ENCODE results near the gene CD3D. TPM values are rescaled to one million over a fixed set of nuclear protein-coding genes. Genes with fewer than 3 reads are reported as not detected.

Gene CD3D
- total and polyA plus RNA-seq, 2 donors (not counting 1 experiment from before 2014, with no cell fraction given): not detected

- TF ChIP-seq EZH2 (IDR thresholded peaks at IDR 0.05; ENCODE audit: low read length, missing control alignments) (no peak), CTCF (conservative IDR thresholded peaks at IDR 0.05 in 1 of 2, IDR thresholded peaks at IDR 0.05 in 1 of 2; ENCODE audit: low read depth in 1 of 2, low read length in 2 of 2) (no peak)
- H3K27ac ChIP-seq (ENCODE audit: insufficient read depth, low read length): no peak overlapping the region
- no peaks in the 10 kb centered on the region for H3K9me3 ChIP-seq (ENCODE audit: control insufficient read depth, insufficient read depth, low read depth, low read length)
Observed at GRCh38 chr11:118304227-118304567, 38.3 kb downstream of the CD3D start.

GRCh38 chr11:118301600-118302195, 40.8 kb downstream of the CD3D start:
- no peaks in the 10 kb centered on the region for H4K20me1 ChIP-seq (ENCODE audit: control insufficient read depth, extremely low read depth, insufficient read depth, low read length)
- peaks cover 4% of the 10 kb centered on the region for H3K27me3 ChIP-seq (ENCODE audit: control insufficient read depth, insufficient read depth, low read length)
- no peaks in the 10 kb centered on the region for H3K36me3 ChIP-seq (ENCODE audit: control insufficient read depth, insufficient read depth, low read length)
- no peak for DNase-seq (ENCODE audit: low read depth in 2 of 2)
- H3K9ac ChIP-seq (ENCODE audit: insufficient read depth, low read length): no peak overlapping the region
- H3K27ac ChIP-seq (ENCODE audit: insufficient read depth, low read length): no peak overlapping the region
- H3K4me1 ChIP-seq (ENCODE audit: control insufficient read depth, extremely low read depth, insufficient read depth, low read length): no peaks in the 10 kb centered on the region
- no peak overlapping the region for H3K4me2 ChIP-seq (ENCODE audit: extremely low read depth, insufficient read depth, low read length)
- no peaks in the 10 kb centered on the region for H3K79me2 ChIP-seq (ENCODE audit: control insufficient read depth, insufficient read depth, low read length)
- no peak overlapping the region for H3K4me3 ChIP-seq (replicated peaks in 1 of 4; ENCODE audit: control extremely low read depth in 1 of 4, insufficient read depth in 1 of 4, low read depth in 3 of 4, low read length in 4 of 4)
- no peak overlapping the region for H2AFZ ChIP-seq (ENCODE audit: low read length)
- H3K9me3 ChIP-seq (ENCODE audit: control insufficient read depth, insufficient read depth, low read depth, low read length): no peaks in the 10 kb centered on the region
- TF ChIP-seq CTCF (conservative IDR thresholded peaks at IDR 0.05 in 1 of 2, IDR thresholded peaks at IDR 0.05 in 1 of 2; ENCODE audit: low read depth in 1 of 2, low read length in 2 of 2): no peak
- TF ChIP-seq EZH2 (IDR thresholded peaks at IDR 0.05; ENCODE audit: low read length, missing control alignments): no peak

More at GRCh38 chr11:118304227-118304567, 38.3 kb downstream of the CD3D start:
- Histone ChIP-seq H3K4me2 (ENCODE audit: extremely low read depth, insufficient read depth, low read length) (no peak overlapping the region), H4K20me1 (ENCODE audit: control insufficient read depth, extremely low read depth, insufficient read depth, low read length) (no peaks in the 10 kb centered on the region), H3K36me3 (ENCODE audit: control insufficient read depth, insufficient read depth, low read length) (no peaks in the 10 kb centered on the region), H2AFZ (ENCODE audit: low read length) (no peak overlapping the region), H3K79me2 (ENCODE audit: control insufficient read depth, insufficient read depth, low read length) (no peaks in the 10 kb centered on the region), H3K4me1 (ENCODE audit: control insufficient read depth, extremely low read depth, insufficient read depth, low read length) (no peaks in the 10 kb centered on the region), H3K27me3 (ENCODE audit: control insufficient read depth, insufficient read depth, low read length) (peaks cover 4% of the 10 kb centered on the region), H3K9ac (ENCODE audit: insufficient read depth, low read length) (no peak overlapping the region), H3K4me3 (replicated peaks in 1 of 4; ENCODE audit: control extremely low read depth in 1 of 4, insufficient read depth in 1 of 4, low read depth in 3 of 4, low read length in 4 of 4) (no peak overlapping the region)
- DNase-seq (ENCODE audit: low read depth in 2 of 2): no peak

- no peaks in the 10 kb centered on the region for H3K27me3 ChIP-seq (ENCODE audit: control insufficient read depth, insufficient read depth, low read length)
- no peaks in the 10 kb centered on the region for H3K9me3 ChIP-seq (ENCODE audit: control insufficient read depth, insufficient read depth, low read depth, low read length)
- H3K27ac ChIP-seq (ENCODE audit: insufficient read depth, low read length): no peak overlapping the region
- no peak for TF ChIP-seq EZH2 (IDR thresholded peaks at IDR 0.05; ENCODE audit: low read length, missing control alignments)
- peak; percentile 29 to 42 for TF ChIP-seq CTCF (conservative IDR thresholded peaks at IDR 0.05 in 1 of 2, IDR thresholded peaks at IDR 0.05 in 1 of 2; ENCODE audit: low read depth in 1 of 2, low read length in 2 of 2)
- no peaks in the 10 kb centered on the region for H3K36me3 ChIP-seq (ENCODE audit: control insufficient read depth, insufficient read depth, low read length)
- no peak overlapping the region for H3K4me3 ChIP-seq (replicated peaks in 1 of 4; ENCODE audit: control extremely low read depth in 1 of 4, insufficient read depth in 1 of 4, low read depth in 3 of 4, low read length in 4 of 4)
- no peak overlapping the region for H3K4me2 ChIP-seq (ENCODE audit: extremely low read depth, insufficient read depth, low read length)
- H2AFZ ChIP-seq (ENCODE audit: low read length): no peak overlapping the region
- peak; percentile 15 to 27 for DNase-seq (ENCODE audit: low read depth in 2 of 2)
- H3K79me2 ChIP-seq (ENCODE audit: control insufficient read depth, insufficient read depth, low read length): no peaks in the 10 kb centered on the region
- no peaks in the 10 kb centered on the region for H3K4me1 ChIP-seq (ENCODE audit: control insufficient read depth, extremely low read depth, insufficient read depth, low read length)
- no peaks in the 10 kb centered on the region for H4K20me1 ChIP-seq (ENCODE audit: control insufficient read depth, extremely low read depth, insufficient read depth, low read length)
- H3K9ac ChIP-seq (ENCODE audit: insufficient read depth, low read length): no peak overlapping the region
Observed at GRCh38 chr11:118295815-118296454, 46.6 kb downstream of the CD3D start.

Data from fibroblast of lung (primary cell).